Lung (tissue), 12 donors: Measurements from ENCODE around the gene DOCK11. TPM values are rescaled to one million over a fixed set of nuclear protein-coding genes. Genes with fewer than 3 reads are reported as not detected.

Source experiments
- ATAC-seq: fragments of 200-7000 bp; cut with Tn5 transposase; one replicate; pipeline ENCODE4 v1.9.1; 2020; ENCODE audit warnings: moderate number of reproducible peaks; ENCODE audit not compliant: insufficient read depth, low FRiP score
- DNase-seq, 3 donors: peaks; one replicate each; pipeline ENCODE4 v3.0.0-alpha.2; 2013 to 2017
- H3K27ac ChIP-seq, 2 donors: one replicate each; pipeline ENCODE4 v1.5.1; 2013; ENCODE audit warnings: mild to moderate bottlenecking in 2 of 2, moderate library complexity in 2 of 2, control low read depth in 1 of 2, inconsistent platforms in 1 of 2, low read depth in 1 of 2, low read length in 1 of 2
- H3K27me3 ChIP-seq, 3 donors: one replicate each; pipeline ENCODE4 v1.5.1; 2013; ENCODE audit warnings: low read length in 2 of 3; ENCODE audit not compliant: control insufficient read depth in 3 of 3, insufficient read depth in 3 of 3
- H3K36me3 ChIP-seq, 4 donors: one replicate each; pipeline ENCODE4 v1.5.1; 2013; ENCODE audit warnings: low read length in 4 of 4, mild to moderate bottlenecking in 1 of 4, moderate library complexity in 1 of 4; ENCODE audit not compliant: control insufficient read depth in 4 of 4, insufficient read depth in 4 of 4
- H3K4me1 ChIP-seq, 5 donors: one replicate each; pipeline ENCODE4 v1.5.1; 2013; ENCODE audit warnings: low read length in 5 of 5, mild to moderate bottlenecking in 2 of 5, moderate library complexity in 1 of 5; ENCODE audit not compliant: control insufficient read depth in 5 of 5, insufficient read depth in 5 of 5
- H3K4me3 ChIP-seq: one replicate; pipeline ENCODE4 v1.5.1; 2013; ENCODE audit warnings: mild to moderate bottlenecking, control low read depth, moderate library complexity
- H3K9ac ChIP-seq, 2 donors: one replicate each; pipeline ENCODE4 v1.5.1; 2013; ENCODE audit warnings: low read length in 2 of 2, control low read depth in 1 of 2; ENCODE audit not compliant: insufficient read depth in 1 of 2
- H3K9me3 ChIP-seq, 4 donors: one replicate each; pipeline ENCODE4 v1.5.1; 2013; ENCODE audit warnings: low read length in 3 of 4, mild to moderate bottlenecking in 1 of 4, moderate library complexity in 1 of 4; ENCODE audit not compliant: control insufficient read depth in 4 of 4, insufficient read depth in 3 of 4
- WGBS, 2 donors: extraction: QIAGEN DNeasy Blood & Tissue Kit; methylation state at CpG; one replicate each; pipeline ENCODE4 v1.1.7; 2013; 5-methylcytosine and 5-hydroxymethylcytosine counted together
- polyA plus RNA-seq, 2 donors: library from polyadenylated mRNA; stranded (reverse); fragments of 200-250 nt; gene quantifications; one replicate each; pipeline ENCODE4 v1.2.1, GENCODE V29; 2013
- total RNA-seq, 2 donors: library from RNA; depleted of rRNA in 1 of 2; stranded (reverse); fragments of >200 nt in 1 of 2; gene quantifications; one replicate each; pipeline ENCODE4 v1.2.1, GENCODE V29; 2014 to 2021
- TF ChIP-seq, protein P1 (sequence below): IDR thresholded peaks from 2 replicates; pipeline ENCODE4 v1.5.1; 2012; ENCODE audit warnings: mild to moderate bottlenecking; ENCODE audit errors: control extremely low read depth, extremely low read depth
- donor health status: control.
- donor health status: control.
- donor health status: Bipolar disorder and iron deficiency.
- donor health status: healthy.
- donor health status: DM: yes; HTN: yes; CAD: no.

Gene DOCK11
- total and polyA plus RNA-seq, 4 donors: 16.0 to 32.0 (median 23.6) TPM

DNA sequence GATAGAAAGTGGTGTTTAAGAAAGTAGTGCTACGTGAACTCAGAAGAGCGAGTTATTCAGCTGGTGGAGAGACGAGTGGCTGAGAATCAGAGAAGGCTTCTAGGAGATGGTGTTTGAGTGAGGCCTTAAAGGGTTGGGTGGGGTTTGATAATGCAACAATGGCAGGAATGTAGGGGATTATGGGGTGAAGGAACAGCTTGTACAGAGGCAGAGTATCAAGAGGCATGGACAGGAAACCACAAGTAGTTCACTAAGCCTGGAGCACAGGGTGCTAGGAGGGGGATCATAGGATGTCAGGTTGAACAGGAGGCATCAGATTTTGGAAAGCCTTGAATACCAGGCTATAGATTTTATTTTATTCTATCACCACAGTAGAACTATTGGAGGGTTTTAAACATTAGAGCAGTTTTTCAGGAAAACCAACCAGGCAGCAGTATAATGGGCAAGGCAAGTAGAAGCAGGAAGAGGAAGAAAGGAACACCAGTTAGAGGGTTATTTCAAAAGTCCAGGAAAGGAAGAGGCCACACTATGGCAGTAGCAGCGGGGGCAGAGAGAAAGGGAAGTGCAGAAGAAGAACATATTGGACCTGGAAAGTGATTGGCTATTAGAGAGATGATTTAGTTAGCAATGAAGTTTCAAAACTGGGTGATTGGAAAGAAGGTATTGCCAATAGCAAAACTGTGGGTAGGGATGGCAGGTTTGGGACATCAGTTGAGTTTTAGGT is 99.2 kb downstream of the DOCK11 start:
- Histone ChIP-seq H3K4me3 (no peak overlapping the region), H3K27ac (no peak overlapping the region), H3K9me3 (no peaks in the 10 kb centered on the region), H3K27me3 (peaks cover 0 to 4% (median 0%) of the 10 kb centered on the region in 3 donors), H3K4me1 (no peaks in the 10 kb centered on the region), H3K36me3 (no peaks in the 10 kb centered on the region), H3K9ac (no peak overlapping the region)
- TF ChIP-seq, protein P1, sequence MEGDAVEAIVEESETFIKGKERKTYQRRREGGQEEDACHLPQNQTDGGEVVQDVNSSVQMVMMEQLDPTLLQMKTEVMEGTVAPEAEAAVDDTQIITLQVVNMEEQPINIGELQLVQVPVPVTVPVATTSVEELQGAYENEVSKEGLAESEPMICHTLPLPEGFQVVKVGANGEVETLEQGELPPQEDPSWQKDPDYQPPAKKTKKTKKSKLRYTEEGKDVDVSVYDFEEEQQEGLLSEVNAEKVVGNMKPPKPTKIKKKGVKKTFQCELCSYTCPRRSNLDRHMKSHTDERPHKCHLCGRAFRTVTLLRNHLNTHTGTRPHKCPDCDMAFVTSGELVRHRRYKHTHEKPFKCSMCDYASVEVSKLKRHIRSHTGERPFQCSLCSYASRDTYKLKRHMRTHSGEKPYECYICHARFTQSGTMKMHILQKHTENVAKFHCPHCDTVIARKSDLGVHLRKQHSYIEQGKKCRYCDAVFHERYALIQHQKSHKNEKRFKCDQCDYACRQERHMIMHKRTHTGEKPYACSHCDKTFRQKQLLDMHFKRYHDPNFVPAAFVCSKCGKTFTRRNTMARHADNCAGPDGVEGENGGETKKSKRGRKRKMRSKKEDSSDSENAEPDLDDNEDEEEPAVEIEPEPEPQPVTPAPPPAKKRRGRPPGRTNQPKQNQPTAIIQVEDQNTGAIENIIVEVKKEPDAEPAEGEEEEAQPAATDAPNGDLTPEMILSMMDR: no peak
- ATAC-seq (no peak), DNase-seq (no peak)
- 64 to 66% methylated on average over 4 of the region's 4 CpGs for WGBS, 2 donors

DNA sequence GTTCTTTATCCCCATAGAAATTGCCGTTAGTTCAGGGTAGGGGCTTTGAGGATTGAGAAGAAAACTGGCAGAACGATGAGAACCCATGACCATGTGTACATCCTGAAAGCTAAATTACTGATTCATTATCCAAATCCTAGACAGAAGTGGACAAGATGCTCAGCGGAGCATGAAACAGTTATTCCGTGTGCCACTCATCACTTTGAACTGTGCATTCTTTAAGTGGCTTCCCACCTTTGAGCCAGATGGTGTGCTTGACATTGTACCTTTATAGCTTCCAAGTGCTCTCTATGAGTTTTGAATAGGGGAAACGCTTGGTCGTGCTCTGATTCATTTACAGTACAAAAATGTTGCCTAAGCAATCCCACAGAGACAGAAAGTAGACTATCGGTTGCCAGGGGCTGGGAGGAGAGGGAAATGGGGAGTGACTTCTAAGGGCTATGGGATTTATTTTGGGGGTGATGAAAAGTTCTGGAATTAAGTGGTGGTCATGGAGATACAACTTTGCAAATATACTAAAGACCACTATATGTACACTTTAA is 100.0 kb downstream of the DOCK11 start:
- Histone ChIP-seq H3K4me1 (no peaks in the 10 kb centered on the region), H3K27me3 (peaks cover 0 to 4% (median 0%) of the 10 kb centered on the region in 3 donors), H3K9ac (no peak overlapping the region), H3K4me3 (no peak overlapping the region), H3K27ac (no peak overlapping the region), H3K36me3 (no peaks in the 10 kb centered on the region), H3K9me3 (no peaks in the 10 kb centered on the region)
- ATAC-seq (no peak), DNase-seq (no peak)
- 54 to 62% methylated on average over 7 of the region's 7 CpGs for WGBS, 2 donors
- TF ChIP-seq, protein P1: no peak

DNA sequence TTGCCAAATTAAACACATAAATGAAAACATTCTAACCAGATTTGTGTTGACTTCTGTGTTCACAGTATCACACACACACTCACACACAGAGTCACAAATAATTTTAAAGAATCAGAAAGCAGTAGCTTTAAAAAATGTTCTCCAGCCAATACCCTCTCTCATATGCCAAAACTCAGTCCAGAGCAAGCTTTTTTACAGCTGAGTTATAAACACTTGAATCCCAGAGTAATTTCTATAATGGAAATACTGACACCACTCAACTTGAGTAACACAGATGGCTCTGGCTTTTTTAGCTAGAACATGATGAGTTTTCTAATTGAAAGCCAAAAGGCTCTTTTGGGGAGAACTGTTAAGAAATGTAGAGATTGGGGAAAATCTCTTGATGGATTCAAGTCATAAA is 100.8 kb downstream of the DOCK11 start:
- peaks cover 0 to 4% (median 0%) of the 10 kb centered on the region in 3 donors for H3K27me3 ChIP-seq
- no peaks in the 10 kb centered on the region for H3K4me1 ChIP-seq
- no peak overlapping the region for H3K4me3 ChIP-seq
- DNase-seq (no peak), ATAC-seq (no peak)
- TF ChIP-seq, protein P1: no peak
- H3K9me3 ChIP-seq: no peaks in the 10 kb centered on the region
- no peaks in the 10 kb centered on the region for H3K36me3 ChIP-seq
- no peak overlapping the region for H3K9ac ChIP-seq
- no peak overlapping the region for H3K27ac ChIP-seq
